ENCODE measurements around the gene PSMD9. TPM values are rescaled to one million over a fixed set of nuclear protein-coding genes. Genes with fewer than 3 reads are reported as not detected.

Gene PSMD9
- total RNA-seq, 4 donors from 2014 or later, result 21.7 to 57.3 (median 46.2) TPM

DNA sequence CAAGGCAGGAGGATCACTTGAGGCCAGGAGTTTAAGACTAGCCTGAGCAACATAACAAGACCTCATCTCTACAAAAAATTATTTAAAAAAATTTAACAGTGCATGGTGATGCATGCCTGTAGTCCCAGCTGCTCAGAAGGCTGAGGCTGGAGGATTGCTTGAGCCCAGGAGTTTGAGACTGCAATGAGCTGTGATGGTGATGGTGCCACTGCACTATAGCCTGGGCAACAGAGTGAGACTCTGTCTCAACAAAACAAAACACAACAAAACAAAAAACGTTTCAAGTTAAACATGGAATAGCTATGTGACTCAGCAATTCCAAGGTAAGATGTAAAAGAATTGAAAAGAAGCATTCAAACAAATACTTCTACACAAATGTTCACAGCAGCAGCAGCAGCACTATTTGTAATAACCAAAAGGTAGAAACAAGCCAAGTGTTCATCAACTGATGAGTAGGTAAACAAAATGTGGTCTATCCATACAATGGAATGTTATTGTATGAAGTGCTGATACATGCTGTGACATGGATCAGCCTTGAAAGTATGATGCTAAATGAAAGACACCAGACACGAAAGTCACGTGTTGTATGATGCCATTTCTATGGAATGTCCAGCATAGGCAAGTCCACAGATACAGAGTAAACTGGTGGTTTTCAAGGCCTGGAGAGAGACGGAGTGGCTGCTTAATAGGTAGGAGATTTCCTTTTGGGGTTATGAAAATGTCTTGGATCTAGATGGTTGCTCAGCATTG lies 61.2 kb downstream of the PSMD9 start:
- in situ Hi-C loops (cut with MboI; ENCODE audit: low pct_ligation_motif_present in 1 of 4, low pct_unique_long_range_greater_than_20kb in 1 of 4, low sequenced_read_pairs in 3 of 4), result no loop called here
- no peaks in the 10 kb centered on the region for H3K36me3 ChIP-seq
- TF ChIP-seq, protein P1, sequence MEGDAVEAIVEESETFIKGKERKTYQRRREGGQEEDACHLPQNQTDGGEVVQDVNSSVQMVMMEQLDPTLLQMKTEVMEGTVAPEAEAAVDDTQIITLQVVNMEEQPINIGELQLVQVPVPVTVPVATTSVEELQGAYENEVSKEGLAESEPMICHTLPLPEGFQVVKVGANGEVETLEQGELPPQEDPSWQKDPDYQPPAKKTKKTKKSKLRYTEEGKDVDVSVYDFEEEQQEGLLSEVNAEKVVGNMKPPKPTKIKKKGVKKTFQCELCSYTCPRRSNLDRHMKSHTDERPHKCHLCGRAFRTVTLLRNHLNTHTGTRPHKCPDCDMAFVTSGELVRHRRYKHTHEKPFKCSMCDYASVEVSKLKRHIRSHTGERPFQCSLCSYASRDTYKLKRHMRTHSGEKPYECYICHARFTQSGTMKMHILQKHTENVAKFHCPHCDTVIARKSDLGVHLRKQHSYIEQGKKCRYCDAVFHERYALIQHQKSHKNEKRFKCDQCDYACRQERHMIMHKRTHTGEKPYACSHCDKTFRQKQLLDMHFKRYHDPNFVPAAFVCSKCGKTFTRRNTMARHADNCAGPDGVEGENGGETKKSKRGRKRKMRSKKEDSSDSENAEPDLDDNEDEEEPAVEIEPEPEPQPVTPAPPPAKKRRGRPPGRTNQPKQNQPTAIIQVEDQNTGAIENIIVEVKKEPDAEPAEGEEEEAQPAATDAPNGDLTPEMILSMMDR (IDR thresholded peaks at IDR 0.05), result no peak
- no peak for TF ChIP-seq POLR2AphosphoS5 (IDR thresholded peaks at IDR 0.05)
- no peak for TF ChIP-seq EP300 (IDR thresholded peaks at IDR 0.05; ENCODE audit: low read depth)
- TF ChIP-seq POLR2A (IDR thresholded peaks at IDR 0.05), result no peak
- 63 to 68% methylated on average over 4 of the region's 4 CpGs for WGBS, 2 donors (ENCODE audit: low coverage in 1 of 2)
- H3K4me1 ChIP-seq, result no peaks in the 10 kb centered on the region
- H3K4me3 ChIP-seq, result no peak overlapping the region
- intact Hi-C loops (cut with DNase I; ENCODE audit: low total_unique reads), result no loop called here
- H3K27ac ChIP-seq, result no peak overlapping the region
- no peak for DNase-seq
- no peaks in the 10 kb centered on the region for H3K9me3 ChIP-seq
- no peaks in the 10 kb centered on the region for H3K27me3 ChIP-seq

DNA sequence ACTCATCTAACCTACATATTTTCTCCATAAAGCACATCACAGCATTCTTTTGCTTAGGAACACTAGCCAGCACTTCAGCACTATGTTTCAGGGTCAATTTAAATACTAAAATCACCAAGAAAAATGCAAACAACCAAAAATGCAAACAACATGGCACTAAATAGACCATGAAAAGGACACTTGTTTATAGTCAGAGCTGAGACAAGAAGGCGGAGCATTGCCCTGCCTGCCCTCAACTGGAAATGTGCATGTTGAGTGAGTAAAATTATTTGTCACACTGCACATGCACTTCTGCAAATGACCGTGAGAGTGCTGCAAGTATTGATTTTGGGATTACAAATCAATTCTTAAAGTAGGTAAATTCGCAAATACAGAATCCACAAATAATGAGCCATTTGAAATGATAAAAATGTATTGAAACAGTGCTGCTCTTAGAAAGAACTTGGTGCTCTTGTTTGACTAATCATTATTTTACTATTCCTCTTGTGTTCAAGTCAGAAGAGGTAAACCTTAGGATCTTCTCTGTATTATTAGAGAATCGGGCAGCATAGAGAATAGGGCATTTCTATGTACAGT lies 64.6 kb downstream of the PSMD9 start:
- intact Hi-C loops (cut with DNase I; ENCODE audit: low total_unique reads) (no loop called here), in situ Hi-C loops (cut with MboI; ENCODE audit: low pct_ligation_motif_present in 1 of 4, low pct_unique_long_range_greater_than_20kb in 1 of 4, low sequenced_read_pairs in 3 of 4) (no loop called here)
- Histone ChIP-seq H3K27me3 (no peaks in the 10 kb centered on the region), H3K36me3 (no peaks in the 10 kb centered on the region), H3K9me3 (no peaks in the 10 kb centered on the region), H3K4me1 (no peaks in the 10 kb centered on the region), H3K27ac (no peak overlapping the region), H3K4me3 (no peak overlapping the region)
- no peak for DNase-seq
- TF ChIP-seq, protein P1 (IDR thresholded peaks at IDR 0.05), result no peak
- TF ChIP-seq POLR2AphosphoS5 (IDR thresholded peaks at IDR 0.05) (no peak), EP300 (IDR thresholded peaks at IDR 0.05; ENCODE audit: low read depth) (no peak), POLR2A (IDR thresholded peaks at IDR 0.05) (no peak)
- WGBS, 2 donors (ENCODE audit: low coverage in 1 of 2), result 80 to 82% methylated on average over 4 of the region's 4 CpGs

DNA sequence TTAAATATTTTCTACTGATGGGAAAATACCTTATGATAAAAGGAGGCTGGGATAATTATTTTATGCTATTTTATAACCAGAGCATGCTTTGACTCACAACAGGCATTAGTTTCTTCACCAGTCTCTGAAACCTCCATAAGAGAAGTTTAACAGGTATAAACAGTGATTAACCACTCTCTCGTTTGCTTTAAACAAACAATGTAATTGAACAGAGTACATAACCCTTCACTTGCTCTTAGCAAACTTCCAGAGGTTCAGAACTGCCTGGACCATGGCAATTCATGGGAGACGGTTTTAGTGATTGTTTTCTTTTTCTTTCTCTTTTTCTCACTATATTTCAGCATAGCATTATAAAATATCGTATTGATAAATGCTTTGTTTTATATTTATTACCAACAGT lies 65.1 kb downstream of the PSMD9 start:
- no peak for TF ChIP-seq EP300 (IDR thresholded peaks at IDR 0.05; ENCODE audit: low read depth)
- TF ChIP-seq, protein P1 (IDR thresholded peaks at IDR 0.05), result no peak
- TF ChIP-seq POLR2AphosphoS5 (IDR thresholded peaks at IDR 0.05), result no peak
- no peak for TF ChIP-seq POLR2A (IDR thresholded peaks at IDR 0.05)
- H3K27ac ChIP-seq, result no peak overlapping the region
- WGBS, 2 donors (ENCODE audit: low coverage in 1 of 2), result 32 to 41% methylated on average over 3 of the region's 3 CpGs
- intact Hi-C loops (cut with DNase I; ENCODE audit: low total_unique reads) (no loop called here), in situ Hi-C loops (cut with MboI; ENCODE audit: low pct_ligation_motif_present in 1 of 4, low pct_unique_long_range_greater_than_20kb in 1 of 4, low sequenced_read_pairs in 3 of 4) (no loop called here)
- H3K4me3 ChIP-seq, result no peak overlapping the region
- no peaks in the 10 kb centered on the region for H3K9me3 ChIP-seq
- no peaks in the 10 kb centered on the region for H3K36me3 ChIP-seq
- DNase-seq, result no peak
- H3K27me3 ChIP-seq, result no peaks in the 10 kb centered on the region
- no peaks in the 10 kb centered on the region for H3K4me1 ChIP-seq

DNA sequence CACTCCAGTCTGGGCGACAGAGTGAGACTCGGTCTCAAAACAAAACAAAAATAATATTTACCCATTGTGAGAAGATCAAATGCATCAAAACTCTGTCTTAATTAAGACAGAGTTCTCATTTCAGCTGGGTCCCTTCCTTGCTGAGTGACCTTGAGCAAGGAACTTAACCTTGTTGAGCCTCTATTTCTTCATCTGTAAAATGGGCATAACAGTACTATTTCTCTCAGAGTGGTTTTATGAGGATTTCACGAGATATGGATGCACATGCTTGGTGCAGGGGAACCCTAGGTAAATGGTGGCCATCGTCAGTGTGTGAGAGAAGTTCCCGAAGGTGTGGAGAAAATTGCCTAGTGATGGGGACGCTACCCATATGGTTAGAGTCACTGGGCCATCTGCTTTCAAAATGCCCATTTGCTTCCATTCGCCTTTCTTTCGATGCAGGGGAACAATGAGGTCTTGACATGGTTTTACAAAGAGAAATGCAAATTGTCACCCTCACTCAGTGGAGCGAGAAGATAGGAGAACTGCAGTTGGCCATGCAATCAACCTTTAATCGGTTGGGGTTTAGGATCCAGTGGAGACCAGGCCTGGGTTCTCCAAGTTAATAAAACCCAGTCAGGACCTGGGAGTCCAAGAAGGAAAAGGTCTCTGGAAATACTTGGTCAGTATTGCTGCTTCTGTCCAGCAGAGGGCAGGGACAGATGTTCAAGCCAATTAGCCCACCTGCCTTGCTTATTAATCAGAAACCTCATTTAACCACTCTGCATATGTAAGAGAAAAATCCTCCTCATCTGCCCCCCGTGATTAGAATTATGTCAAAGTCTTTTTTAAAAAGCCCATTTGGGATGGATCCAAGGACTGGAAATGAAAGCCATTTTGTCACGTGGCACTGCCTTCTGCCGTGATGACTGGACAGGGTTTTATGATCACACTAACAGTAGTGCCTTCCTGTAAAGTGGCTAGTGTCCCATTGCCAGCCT lies 67.0 kb downstream of the PSMD9 start:
- Histone ChIP-seq H3K9me3 (no peaks in the 10 kb centered on the region), H3K4me1 (no peaks in the 10 kb centered on the region), H3K4me3 (no peak overlapping the region), H3K27me3 (no peaks in the 10 kb centered on the region), H3K36me3 (no peaks in the 10 kb centered on the region), H3K27ac (no peak overlapping the region)
- intact Hi-C loops (cut with DNase I; ENCODE audit: low total_unique reads), result no loop called here
- TF ChIP-seq POLR2A (IDR thresholded peaks at IDR 0.05), result no peak
- TF ChIP-seq, protein P1 (IDR thresholded peaks at IDR 0.05), result peak; percentile 15 to 35 (median 23)
- 83 to 90% methylated on average over 8 to 13 of the region's 13 CpGs for WGBS, 2 donors (ENCODE audit: low coverage in 1 of 2)
- in situ Hi-C loops (cut with MboI; ENCODE audit: low pct_ligation_motif_present in 1 of 4, low pct_unique_long_range_greater_than_20kb in 1 of 4, low sequenced_read_pairs in 3 of 4), result no loop called here
- DNase-seq, result no peak

Data from transverse colon (tissue), 4 donors.